Kasumi-1 (cell line): ENCODE measurements around the gene ARF6.
"Not testable (repeated sequence)": the region's sequence is repeated elsewhere in the genome, so short reads cannot be mapped to it uniquely, and the experiment has no call there.

Experiments
- DNase-seq, 2 experiments: peaks; one replicate each; lab custom pipeline; 2025; lab: John Stamatoyannopoulos, UW

ARF6 gene

GRCh38 chr14:49907186-49907585 is 14.3 kb downstream of the ARF6 start:
- no peak for DNase-seq

GRCh38 chr14:49908433-49908782 is 15.5 kb downstream of the ARF6 start:
- no peak for DNase-seq

- DNase-seq, result no peak
Measured at GRCh38 chr14:49909016-49909415, 16.1 kb downstream of the ARF6 start.

GRCh38 chr14:49915085-49915484 is 22.2 kb downstream of the ARF6 start:
- DNase-seq, result no peak

- no peak for DNase-seq
Measured at GRCh38 chr14:49918706-49919105, 25.8 kb downstream of the ARF6 start.

GRCh38 chr14:49919825-49920659 is 27.2 kb downstream of the ARF6 start:
- no peak for DNase-seq

GRCh38 chr14:49920935-49921334 is 28.1 kb downstream of the ARF6 start:
- no peak for DNase-seq

- DNase-seq, result no peak
Measured at GRCh38 chr14:49921401-49921800, 28.5 kb downstream of the ARF6 start.

GRCh38 chr14:49923442-49923841 is 30.6 kb downstream of the ARF6 start:
- DNase-seq, result no peak

GRCh38 chr14:49923881-49924280 is 31.0 kb downstream of the ARF6 start:
- no peak for DNase-seq

GRCh38 chr14:49924852-49925251 is 32.0 kb downstream of the ARF6 start:
- no peak for DNase-seq

GRCh38 chr14:49926803-49927202 is 33.9 kb downstream of the ARF6 start:
- no peak for DNase-seq

- DNase-seq, result no peak
Measured at GRCh38 chr14:49928015-49928414, 35.1 kb downstream of the ARF6 start.

GRCh38 chr14:49930720-49931119 is 37.8 kb downstream of the ARF6 start:
- DNase-seq, result no peak

GRCh38 chr14:49931523-49931922 is 38.6 kb downstream of the ARF6 start:
- no peak for DNase-seq

GRCh38 chr14:49933128-49933527 is 40.2 kb downstream of the ARF6 start:
- no peak for DNase-seq

- DNase-seq, result no peak
Measured at GRCh38 chr14:49933704-49934103, 40.8 kb downstream of the ARF6 start.

GRCh38 chr14:49934646-49935045 is 41.8 kb downstream of the ARF6 start:
- no peak for DNase-seq

- DNase-seq, result no peak
Measured at GRCh38 chr14:49935526-49935925, 42.6 kb downstream of the ARF6 start.

- DNase-seq, result not testable (repeated sequence)
Measured at GRCh38 chr14:49936246-49936645, 43.4 kb downstream of the ARF6 start.

- DNase-seq, result not testable (repeated sequence)
Measured at GRCh38 chr14:49936882-49937281, 44.0 kb downstream of the ARF6 start.

GRCh38 chr14:49939215-49939614 is 46.3 kb downstream of the ARF6 start:
- not testable (repeated sequence) for DNase-seq

GRCh38 chr14:49939884-49940510 is 47.1 kb downstream of the ARF6 start:
- no peak for DNase-seq
